ENCODE results near the gene NIBAN1.
"Not testable (repeated sequence)": the region's sequence is repeated elsewhere in the genome, so short reads cannot be mapped to it uniquely, and the experiment has no call there.

Gene NIBAN1, protein sequence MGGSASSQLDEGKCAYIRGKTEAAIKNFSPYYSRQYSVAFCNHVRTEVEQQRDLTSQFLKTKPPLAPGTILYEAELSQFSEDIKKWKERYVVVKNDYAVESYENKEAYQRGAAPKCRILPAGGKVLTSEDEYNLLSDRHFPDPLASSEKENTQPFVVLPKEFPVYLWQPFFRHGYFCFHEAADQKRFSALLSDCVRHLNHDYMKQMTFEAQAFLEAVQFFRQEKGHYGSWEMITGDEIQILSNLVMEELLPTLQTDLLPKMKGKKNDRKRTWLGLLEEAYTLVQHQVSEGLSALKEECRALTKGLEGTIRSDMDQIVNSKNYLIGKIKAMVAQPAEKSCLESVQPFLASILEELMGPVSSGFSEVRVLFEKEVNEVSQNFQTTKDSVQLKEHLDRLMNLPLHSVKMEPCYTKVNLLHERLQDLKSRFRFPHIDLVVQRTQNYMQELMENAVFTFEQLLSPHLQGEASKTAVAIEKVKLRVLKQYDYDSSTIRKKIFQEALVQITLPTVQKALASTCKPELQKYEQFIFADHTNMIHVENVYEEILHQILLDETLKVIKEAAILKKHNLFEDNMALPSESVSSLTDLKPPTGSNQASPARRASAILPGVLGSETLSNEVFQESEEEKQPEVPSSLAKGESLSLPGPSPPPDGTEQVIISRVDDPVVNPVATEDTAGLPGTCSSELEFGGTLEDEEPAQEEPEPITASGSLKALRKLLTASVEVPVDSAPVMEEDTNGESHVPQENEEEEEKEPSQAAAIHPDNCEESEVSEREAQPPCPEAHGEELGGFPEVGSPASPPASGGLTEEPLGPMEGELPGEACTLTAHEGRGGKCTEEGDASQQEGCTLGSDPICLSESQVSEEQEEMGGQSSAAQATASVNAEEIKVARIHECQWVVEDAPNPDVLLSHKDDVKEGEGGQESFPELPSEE

DNA sequence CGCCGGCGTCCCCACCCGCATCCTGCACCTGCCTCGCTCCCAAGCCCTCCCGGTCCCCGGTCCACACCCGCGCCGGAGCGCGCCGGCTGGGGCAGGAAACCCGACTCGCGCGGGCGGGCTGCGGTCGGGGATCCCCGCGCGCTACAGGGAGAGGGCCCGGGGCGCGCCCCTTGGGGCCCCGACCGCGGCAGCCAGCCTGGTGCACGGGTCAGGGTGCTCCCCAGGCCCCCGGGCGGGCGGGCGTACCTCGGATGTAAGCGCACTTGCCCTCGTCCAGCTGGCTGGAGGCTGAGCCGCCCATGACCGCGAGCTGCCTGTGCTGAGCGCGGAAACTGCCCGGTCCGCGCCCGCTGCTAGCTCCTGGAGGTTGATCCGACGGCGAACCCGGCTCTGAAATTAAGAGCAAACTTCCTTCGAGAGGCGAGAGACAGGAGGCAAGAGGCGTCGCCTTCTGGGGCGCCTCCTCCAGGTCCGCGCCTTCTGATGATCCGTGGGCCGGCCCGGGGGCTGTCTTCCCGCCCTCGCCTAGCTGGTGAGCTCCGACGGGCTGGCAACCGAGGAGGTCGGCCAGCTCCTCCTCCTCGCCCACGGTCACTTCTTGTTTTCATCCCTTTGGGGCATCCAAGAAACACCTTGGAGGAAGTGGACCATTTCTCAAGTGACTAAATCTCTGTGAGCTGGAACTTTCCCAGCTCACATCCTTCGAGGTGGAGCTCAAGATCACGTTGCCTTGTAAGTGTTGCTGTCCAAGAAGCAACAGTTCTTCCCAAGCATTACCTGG, at the start of gene NIBAN1:
Gene NIBAN1 (minus strand): TSS at position 453 of the 781 bp plus-strand sequence. CDS start 152 bp downstream, at position 301.
- DNase-seq, result peak; percentile 60

DNA sequence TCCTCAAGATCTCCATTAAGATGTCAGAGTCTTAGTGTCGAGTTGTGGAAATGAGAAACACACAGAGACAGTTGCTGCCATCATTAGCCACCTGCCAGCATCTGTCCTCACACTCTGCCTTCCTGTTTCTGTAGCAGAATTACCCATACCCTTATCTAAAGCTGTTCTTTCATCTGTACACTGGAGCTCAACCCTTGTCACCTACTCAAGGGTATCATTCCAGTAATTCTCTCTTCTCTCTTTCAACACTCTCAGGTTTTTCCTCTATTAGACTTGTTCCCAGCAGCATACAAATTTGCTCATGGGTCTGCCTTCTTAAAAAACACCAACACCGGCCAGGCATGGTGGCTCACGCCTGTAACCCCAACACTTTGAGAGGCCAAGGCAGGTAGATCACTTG, 43.7 kb upstream of the NIBAN1 start:
- DNase-seq, result no peak

DNA sequence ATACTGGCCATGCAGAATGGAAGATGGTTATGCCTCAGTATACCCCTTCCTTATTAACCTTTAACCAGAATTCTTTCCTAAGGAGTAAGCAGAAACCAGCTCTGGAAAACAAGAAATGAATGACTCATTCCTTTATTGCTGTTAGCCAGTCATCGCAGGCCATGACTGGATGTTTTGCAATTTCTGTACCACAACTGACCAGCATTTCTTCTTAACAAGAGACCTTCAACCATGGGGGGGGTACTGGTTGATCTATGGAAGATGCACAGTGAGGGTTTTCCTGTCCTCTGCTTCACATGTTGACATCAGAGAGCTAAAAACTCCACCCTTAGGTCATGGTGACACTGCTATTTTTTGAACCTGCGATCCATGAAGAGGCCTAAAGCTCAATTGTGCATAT, 43.0 kb upstream of the NIBAN1 start:
- no peak for DNase-seq

DNA sequence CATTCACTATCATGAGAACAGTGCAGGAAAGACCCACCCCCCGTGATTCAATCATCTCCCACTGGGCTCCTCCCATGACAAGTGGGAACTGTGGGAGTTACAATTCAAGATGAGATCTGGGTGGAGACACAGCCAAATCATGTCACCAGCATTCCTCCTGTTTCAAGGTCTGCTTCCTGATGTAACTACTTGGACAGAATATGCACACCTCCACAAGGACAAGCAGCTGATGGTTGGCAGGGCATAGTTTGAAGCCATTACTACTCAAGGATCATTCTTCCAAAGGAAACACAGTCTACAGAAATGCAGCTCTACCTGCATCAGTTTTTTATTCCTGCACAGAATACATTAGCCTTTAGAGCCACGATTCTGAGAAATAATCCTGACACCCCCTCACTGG, 42.6 kb upstream of the NIBAN1 start:
- no peak for DNase-seq

DNA sequence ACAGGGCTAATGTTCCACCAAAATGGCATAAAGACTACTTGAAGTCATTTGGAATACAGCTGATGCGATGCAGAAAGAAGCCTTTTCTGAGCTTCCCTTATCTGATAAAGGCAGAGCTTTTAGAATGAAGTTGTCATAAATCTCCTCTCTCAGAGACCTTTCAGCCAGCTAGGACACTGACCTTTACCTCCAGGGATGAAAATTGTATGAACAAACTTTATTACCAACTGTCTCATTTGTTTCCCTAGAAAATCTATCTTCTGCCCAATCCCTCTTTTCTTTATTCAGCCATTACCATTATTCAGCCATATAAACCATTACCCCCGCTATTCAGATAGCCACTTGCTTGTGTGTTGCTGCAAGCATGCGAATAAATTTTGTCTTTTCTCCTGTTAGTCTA, 41.3 kb upstream of the NIBAN1 start:
- no peak for DNase-seq

DNA sequence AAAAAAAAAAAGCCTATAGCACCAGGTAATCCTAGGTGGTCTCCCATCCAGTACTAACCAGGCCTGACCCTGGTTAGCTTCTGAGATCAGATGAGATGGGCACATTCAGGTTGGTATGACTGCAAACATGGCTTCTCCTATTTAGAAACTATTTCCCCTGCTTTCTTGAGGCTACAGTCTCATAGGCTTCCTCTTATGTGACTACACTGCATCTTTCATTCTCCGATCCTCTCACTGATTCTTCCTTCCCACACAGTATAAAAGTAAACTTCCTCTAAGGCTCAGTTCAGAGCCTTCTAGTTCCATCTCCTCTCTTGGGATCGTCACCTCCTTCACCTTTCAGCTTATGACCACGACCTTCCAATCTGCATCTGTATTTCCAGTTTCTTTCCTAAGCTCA, 40.6 kb upstream of the NIBAN1 start:
- no peak for DNase-seq

DNA sequence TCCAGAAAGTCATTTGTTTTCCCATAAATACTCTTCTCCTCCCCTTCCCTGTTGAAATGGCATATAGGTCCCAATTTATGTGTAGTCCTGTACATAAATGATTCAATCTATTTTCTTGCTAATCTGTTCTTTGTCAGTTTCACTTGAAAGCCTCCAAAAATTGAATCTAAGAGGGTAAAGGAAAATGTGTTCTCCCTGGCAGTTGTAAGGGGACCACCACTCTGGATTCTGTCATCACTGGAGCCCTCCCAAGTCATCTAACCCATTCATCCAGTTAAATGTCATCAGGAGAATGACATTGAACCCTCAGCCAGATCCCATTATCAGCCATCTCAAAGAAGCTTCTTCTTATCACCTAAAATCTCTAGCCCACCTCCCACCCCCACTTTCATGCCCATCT, 36.1 kb upstream of the NIBAN1 start:
- no peak for DNase-seq

DNA sequence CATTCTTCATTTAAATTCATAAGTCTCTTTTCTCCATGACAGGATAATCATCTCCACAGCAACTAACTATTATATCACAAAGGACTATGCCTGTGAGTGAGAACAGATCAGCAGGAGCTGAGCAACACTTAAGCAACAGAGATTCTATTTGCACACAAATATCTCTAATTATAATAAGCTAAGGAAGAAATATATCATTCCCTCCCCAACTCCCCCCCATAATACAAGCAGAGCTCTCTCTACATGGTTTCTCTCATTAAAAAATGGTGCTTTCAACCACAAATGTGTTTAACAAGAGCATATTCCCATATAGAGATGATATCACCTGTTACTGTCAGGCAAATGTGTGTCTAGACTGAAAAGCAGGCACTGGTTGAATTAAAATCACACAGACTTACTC, 34.5 kb upstream of the NIBAN1 start:
- DNase-seq, result no peak

DNA sequence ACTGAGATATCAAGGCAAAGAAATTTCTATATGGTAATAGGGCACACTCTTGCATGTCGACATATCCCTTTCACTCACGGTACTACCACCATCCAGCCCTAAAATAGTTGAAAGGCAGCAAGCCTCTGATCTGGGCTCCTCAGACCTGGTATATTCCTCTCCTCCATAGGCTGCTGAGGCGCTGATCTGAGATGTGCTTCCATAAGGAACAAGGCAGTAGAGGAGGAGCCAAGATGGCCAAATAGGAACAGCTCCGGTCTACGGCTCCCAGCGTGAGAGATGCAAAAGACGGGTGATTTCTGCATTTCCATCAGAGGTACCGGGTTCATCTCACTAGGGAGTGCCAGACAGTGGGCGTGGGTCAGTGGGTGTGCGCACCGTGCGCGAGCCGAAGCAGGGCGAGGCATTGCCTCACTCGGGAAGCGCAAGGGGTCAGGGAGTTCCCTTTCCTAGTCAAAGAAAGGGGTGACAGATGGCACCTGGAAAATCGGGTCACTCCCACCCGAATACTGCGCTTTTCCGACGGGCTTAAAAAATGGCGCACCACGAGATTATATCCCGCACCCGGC, 27.1 kb upstream of the NIBAN1 start:
- DNase-seq, result not testable (repeated sequence)

DNA sequence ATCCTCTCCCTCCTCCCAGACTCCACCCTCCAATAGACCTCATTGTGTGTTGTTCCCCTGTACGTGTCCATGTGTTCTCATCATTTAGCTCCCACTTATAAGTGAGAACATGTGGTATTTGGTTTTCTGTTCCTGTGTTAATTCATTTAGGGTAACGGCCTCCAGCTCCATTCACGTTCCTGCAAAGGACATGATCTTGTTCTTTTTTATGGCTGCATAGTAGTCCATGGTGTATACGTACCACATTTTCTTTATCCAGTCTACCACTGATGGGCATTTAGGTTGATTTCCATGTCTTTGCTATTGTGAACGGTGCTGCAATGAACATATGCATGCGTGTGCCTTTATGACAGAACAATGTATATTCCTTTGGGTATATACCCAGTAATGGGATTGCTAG, 25.7 kb upstream of the NIBAN1 start:
- DNase-seq, result not testable (repeated sequence)

DNA sequence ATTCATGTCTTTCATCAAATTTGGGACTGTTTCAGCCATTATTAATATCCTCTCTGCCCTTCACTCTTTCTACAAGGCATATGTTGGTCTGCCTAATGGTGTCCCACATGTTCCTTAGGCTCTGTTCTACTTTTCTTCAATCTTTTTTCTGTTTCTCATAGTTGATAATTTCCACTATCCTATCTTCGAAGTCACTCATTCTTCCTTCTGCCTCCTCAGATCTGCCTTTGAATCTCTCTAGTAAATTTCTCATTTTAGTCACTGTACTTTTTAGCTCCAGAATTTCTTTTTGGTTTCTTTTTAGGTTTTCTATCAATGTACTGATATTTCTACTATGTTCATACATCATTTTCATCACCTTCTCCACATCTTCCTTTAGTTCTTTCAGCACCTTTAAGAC, 20.0 kb upstream of the NIBAN1 start:
- no peak for DNase-seq

DNA sequence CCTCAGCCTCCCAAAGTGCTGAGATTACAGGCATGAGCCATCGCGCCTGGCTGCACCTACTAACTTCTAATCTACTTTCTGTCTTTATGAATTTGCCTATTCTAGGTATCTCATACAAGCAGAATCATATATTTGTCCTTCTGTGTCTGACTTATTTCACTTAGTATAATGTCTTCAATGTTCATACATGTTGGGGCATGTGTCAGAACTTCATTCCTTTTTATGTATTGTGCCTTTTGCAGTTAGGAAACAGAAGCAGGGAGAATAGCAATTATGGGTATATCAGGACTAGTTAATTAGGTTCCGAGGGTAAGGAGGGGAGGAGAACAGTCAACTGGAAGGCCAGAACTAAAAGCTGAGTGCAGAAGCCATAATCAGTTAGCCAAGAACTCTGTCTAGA, 18.0 kb upstream of the NIBAN1 start:
- DNase-seq, result no peak

DNA sequence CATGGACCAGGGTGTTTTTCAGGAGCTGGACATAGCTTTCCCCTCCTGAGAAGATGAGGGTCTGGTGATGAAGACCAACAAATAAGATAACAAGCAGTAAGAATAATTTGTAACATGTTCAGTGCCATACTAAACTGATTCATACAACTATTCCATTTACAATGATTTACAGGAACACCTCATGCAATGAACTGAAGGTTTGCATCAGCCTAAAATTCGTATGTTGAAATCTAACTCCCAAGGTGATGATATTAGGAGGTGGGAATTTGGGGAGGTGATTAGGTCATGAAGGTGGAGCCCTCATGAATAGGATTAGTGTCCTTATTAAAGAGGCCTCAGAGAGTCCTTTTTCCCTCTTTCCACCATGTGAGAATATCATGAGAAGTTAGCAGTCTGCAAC, 15.9 kb upstream of the NIBAN1 start:
- no peak for DNase-seq

DNA sequence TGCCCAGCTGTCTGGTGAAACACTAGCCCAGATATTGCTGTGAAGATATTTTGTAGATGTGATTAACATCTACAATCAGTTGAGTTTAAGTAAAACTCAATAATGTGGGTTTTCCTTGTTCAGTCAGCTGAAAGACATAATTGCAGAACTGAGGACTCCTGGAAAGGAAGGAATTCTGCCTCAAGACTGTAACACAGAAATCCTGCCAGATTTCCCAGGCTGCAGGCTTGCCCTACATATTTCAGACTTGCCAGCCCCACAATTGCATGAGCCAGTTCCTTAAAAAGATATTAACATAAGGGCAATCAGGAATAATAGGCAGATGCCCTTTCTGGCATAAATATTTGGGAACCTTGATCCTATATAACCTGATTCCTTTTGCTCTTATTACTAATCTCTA, 14.2 kb upstream of the NIBAN1 start:
- DNase-seq, result no peak

DNA sequence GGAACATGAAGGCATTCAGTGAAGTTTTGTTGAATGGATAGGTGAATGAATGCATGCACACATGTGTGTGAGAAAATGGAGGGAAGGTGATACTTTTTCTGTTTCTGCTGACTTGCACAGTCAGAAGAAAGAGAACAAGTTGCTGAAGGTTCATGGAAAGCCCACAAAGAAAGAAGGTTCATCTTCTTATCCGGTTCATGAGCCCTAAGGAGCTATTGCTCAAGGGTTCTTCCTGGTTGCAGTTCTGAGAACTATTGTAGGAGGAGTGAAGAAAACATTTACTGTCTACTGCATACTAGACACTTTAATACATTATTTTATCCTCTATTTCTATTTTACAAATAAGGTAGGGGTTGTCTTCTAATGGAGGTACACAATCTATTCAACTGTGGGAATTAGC, 13.4 kb upstream of the NIBAN1 start:
- no peak for DNase-seq

DNA sequence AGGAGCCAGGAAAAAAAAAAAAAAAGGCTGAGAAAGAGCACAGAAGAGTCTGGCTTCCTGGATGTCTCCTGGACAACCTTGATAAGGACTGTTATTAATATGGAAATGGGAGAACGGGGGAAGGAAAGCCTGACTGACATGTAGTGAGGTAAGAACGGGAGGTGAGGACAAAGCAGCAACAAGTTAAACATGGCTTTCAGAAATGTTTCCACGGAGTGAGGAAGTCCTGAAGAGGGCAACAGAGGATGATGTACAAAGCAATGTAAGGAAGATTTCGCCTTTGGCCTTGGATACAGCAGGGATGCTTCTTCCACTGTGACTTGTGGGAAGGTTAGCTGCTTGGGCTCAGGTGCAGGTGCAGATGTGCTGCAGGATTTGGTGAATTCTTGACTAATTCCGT, 11.9 kb upstream of the NIBAN1 start:
- no peak for DNase-seq

DNA sequence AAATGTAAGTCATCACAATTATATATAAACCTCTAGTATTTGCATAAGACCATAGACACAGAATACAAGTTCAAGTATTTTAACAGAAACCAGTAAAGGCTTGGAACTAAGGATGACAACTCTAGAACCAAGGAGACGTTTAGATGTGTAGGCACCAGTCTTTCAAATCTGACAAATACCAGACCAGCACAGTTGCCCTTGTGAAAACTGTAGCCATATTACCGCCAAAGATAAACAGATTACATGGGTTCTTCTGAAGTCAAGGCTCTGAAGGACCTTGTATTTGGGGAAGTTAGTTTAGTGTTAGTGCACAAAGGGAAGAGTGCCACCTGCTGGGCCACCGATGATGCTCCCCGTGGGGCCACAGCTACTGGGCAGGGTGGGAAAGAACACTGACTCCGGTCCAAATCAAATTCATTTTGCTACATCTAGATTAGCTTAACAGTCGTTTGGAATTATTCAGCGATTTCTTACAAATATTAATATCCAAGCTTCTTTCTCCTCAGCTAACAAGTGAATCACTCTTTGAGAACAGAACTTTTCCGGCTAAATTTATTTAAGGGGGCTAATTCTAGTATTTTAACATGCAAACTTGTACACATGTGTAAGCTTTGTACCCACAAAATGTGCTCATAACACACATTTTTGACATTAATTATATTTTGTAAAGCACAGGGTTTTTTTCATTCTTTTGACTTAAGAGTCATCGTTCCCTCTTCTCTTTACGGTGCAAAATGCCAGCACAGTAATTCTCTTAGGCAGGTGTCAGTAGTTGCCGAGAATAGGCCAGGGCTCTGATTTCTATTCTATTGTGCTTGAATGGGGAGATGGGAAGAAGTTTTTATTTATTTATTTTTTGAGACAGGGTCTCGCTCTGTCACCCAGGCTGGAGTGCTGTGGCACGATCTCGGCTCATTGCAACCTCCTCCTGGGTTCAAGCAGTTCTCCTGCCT, 8.0 kb upstream of the NIBAN1 start:
- DNase-seq, result peak; percentile 74

DNA sequence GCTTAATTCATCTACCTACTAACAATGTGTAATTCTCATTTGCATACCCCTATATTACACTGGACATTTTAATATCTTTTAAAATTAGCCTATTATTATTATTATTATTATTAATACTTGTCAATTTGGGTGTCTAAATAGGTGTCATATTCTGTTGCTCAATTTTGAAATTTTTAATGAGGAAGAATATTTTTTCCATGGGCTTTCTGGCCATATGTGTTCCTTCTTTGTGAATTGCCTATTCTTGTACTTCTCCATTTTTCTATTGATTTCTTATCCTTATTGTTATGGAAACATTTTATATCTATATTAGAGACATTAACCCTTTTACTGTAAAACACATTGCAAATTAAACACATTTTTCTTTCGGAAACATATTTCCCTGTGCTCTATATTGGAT, 6.4 kb upstream of the NIBAN1 start:
- DNase-seq, result no peak

DNA sequence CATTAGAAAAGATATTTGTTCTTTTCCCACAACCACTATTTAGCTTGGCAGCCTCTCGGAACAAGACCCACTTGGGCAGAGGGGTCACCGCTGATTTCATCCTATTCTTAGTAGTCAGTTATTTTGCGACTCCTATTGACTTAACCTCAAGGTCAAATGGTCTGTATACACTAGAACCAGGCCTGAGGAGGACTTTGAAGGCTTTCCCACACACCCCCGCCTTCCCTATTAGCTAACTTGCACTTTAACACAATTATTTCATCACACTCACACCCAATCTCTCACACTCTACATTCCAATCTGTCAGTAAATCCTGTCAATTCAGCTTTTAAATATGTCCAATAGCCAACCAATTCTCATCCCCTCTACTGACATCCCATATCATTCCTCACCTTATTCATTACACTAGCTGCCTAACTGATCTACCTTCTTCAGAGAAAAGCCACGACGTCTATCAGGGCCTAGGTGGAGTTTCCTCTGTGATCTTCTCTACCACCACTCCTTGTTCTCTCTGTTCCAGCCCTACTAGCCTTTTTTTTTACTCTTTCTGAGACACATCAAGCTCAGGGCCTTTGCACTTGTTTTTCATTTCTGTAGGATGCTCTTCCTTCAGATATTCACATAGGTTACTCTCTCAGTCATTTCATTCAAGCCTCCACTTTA, 1.0 kb upstream of the NIBAN1 start:
- DNase-seq, result no peak

DNA sequence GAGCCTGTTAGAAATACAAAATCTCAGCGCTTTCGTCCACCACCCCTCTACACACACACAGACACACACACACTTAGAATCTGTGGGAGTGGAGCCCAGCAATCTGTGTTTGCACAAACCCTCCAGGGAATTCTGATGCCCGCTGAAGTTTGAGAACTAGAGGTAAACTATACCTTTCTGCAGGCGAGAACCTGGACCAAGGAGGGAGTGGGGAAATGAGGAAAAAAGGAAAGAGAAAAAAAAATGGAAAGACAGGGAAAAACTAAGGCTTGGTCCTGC, 468 bp upstream of the NIBAN1 start:
- no peak for DNase-seq

DNA sequence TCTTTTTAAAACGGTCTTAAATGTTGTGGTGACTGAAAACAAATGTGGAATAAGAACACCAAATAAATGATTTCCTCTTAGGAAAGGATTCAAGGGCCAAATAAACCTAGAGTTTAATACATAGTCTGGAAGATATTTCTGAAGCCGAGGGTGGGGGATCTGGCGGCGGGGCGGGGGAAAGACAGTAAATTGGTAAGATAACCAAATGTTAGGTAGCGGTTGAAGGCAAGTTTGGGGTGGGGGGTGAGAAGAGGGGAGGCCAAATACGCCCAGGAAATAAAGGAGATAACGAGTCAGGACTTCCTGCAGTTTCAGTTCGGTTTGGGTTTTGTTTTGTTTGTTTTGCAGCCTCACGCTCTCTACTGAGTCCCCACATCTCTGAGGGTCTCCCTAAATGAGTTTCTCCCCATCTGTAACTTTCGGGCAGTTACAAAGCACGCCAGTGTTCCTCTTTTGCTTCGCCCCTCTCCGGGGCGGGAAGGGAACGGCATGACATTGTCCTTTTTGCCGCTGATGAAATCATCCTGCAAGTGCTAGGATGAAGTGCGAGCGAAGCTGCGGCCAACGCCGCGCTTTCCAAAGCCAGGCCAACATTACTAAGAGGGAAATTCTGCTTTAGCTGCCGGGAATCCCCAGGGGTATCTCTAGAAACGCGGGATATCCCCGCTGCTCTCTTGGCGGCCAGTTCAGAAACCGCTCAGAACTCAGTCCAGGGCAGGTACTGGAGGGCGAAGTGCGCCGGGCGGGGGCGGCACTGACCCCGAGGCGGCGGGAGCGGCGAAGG, 844 bp downstream of the NIBAN1 start:
- peak; percentile 75 for DNase-seq
